ENCODE results near the gene LPIN3. TPM values are rescaled to one million over a fixed set of nuclear protein-coding genes. Genes with fewer than 3 reads are reported as not detected.
A peak's percentile ranks its signal among the peaks of the same experiment; 100 is the strongest.

Gene LPIN3
- 18.5 TPM for total RNA-seq (2021; ENCODE audit: unreplicated experiment)
- 18.1 and 19.9 TPM in 2 replicates for polyA plus RNA-seq (2012)
- Bru-seq, nascent RNA, result percentile 55 among the genes with signal in this experiment
- percentile 55 among the genes with signal in this experiment for BruChase-seq, experiment 1, labeled RNA remaining after a 6-hour chase
- percentile 57 among the genes with signal in this experiment for BruChase-seq, experiment 2, labeled RNA remaining after a 2-hour chase
- long read RNA-seq, partial matches to known transcripts, result 20 of 26 reads
- long read RNA-seq, other reads (novel, unspliced or antisense), result 5 of 26 reads

DNA sequence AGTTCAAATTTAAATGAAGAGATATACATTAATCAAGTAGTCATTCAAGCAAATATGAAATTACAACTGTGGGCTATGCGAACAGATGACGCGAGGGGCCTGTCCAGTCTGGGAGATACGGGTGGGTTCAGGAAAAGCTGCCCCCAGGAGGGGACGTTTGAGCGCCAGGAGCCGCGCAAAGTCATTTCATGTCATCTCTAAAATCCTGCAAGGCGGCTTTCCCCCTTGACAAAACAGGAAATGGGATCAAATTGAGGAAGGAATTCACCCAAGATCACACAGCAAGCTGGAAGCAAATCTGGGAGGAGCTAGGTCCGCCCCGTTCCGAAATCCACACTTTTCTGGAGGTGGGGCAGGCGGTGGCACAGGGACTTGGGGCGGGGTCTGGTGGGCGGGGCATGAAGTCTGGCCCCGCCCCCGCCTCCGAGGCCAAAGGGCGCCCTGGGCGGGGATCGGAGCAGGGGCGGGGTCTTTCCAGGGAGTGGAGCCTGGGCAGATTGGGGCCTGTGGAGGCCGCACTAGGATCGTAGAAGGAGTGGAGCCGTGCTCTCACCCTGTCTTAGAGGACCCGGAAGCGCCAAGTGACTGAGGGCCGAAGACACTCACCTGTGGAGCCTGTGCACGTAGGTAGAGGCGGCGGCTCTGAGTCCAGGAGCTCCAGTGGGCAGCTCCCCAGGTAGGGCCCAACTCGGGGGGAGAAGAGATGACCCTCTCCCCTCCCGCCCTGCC lies at the start of gene LPIN3:
TSS of gene LPIN3 (plus strand) at position 495 of the 729 bp plus-strand sequence. CDS start 4,983 bp downstream, outside the sequence.
- BruUV-seq (replicated peaks), result no TSS peak
- intact Hi-C loops (cut with micrococcal nuclease), result loop anchor here (1.0 to 2.0 kb wide), 5 partner anchors 108 to 372 kb away; no protein-coding TSS in a partner anchor
- ChIA-PET RAD21 (ENCODE audit: low non-redundant PET in 1 of 2, low total read pairs in 2 of 2, uncharacterized antibody in 2 of 2, unreplicated experiment in 2 of 2) (interaction anchor here (0.6 to 1.8 kb wide), 8 partner anchors 29 to 375 kb away, joined by 3 to 17 read pairs (median 6); no protein-coding TSS in a partner anchor), CTCF (interaction anchor here (0.7 to 3.4 kb wide), 22 partner anchors 9 to 461 kb away, joined by 3 to 83 read pairs (median 4); partner anchors contain the start of gene ZHX3), POLR2A (interaction anchor here (1.0 to 1.2 kb wide), 3 partner anchors 76 to 205 kb away, joined by 3 to 4 read pairs (median 4); no protein-coding TSS in a partner anchor)
- Histone ChIP-seq H3K9me2 (ENCODE audit: insufficient read depth) (no peaks in the 10 kb centered on the region), H3K27me3 (ENCODE audit: insufficient read depth, low read length) (no peaks in the 10 kb centered on the region), H3K79me2 (ENCODE audit: insufficient read depth, low read length) (no peaks in the 10 kb centered on the region; the same call in 1 of the 2 replicates), H4K20me1 (ENCODE audit: insufficient read depth) (no peaks in the 10 kb centered on the region), H3K9ac (ENCODE audit: low read length) (peak within 1 kb of the TSS; percentile 67), H3K36me3 (ENCODE audit: control insufficient read depth in 1 of 2, insufficient read depth in 2 of 2, low read length in 2 of 2) (no peaks in the 10 kb centered on the region), H3K4me1 (ENCODE audit: control insufficient read depth in 1 of 2, insufficient read depth in 2 of 2, low read length in 2 of 2) (peaks cover 6 to 21% of the 10 kb centered on the region in 2 experiments; a peak in 3 of 4 replicates), H3K9me3 (ENCODE audit: control insufficient read depth in 1 of 2, insufficient read depth in 1 of 2, low read depth in 1 of 2, low read length in 2 of 2) (no peaks in the 10 kb centered on the region), H3K27ac (ENCODE audit: low read depth, low read length) (peak within 1 kb of the TSS; percentile 42), H3K4me2 (ENCODE audit: low read length) (peak within 1 kb of the TSS; percentile 99), H2AFZ (ENCODE audit: low read depth, low read length, poor library complexity, severe bottlenecking) (peak within 1 kb of the TSS; percentile 96), H3K4me3 (replicated peaks in 1 of 2; ENCODE audit: low read depth in 1 of 2, low read length in 2 of 2) (peak within 1 kb of the TSS; percentile 70 to 74)
- ATAC-seq (peak; percentile 83), DNase-seq (ENCODE audit: low read depth, low spot score) (peak; percentile 84)
- TF ChIP-seq YY1 (IDR thresholded peaks at IDR 0.05; ENCODE audit: extremely low read depth, insufficient replicate concordance, low read depth, low read length) (peak; percentile 27), ZFX (IDR thresholded peaks at IDR 0.05) (peak; percentile 41), EZH2phosphoT487 (IDR thresholded peaks at IDR 0.05; ENCODE audit: borderline replicate concordance) (no peak), POLR2A (IDR thresholded peaks at IDR 0.05; ENCODE audit: borderline replicate concordance, extremely low read depth, insufficient read depth, insufficient read length) (peak; percentile 51), POLR2AphosphoS5 (IDR thresholded peaks at IDR 0.05; ENCODE audit: low read depth, low read length) (peak; percentile 81), ELF1 (IDR thresholded peaks at IDR 0.05; ENCODE audit: borderline replicate concordance, low read depth) (peak; percentile 74; the same call in 1 of the 2 replicates), RAD21 (IDR thresholded peaks at IDR 0.05; ENCODE audit: low read depth) (peak; percentile 65), MAX (IDR thresholded peaks at IDR 0.05) (no peak)
- TF ChIP-seq, protein P1, sequence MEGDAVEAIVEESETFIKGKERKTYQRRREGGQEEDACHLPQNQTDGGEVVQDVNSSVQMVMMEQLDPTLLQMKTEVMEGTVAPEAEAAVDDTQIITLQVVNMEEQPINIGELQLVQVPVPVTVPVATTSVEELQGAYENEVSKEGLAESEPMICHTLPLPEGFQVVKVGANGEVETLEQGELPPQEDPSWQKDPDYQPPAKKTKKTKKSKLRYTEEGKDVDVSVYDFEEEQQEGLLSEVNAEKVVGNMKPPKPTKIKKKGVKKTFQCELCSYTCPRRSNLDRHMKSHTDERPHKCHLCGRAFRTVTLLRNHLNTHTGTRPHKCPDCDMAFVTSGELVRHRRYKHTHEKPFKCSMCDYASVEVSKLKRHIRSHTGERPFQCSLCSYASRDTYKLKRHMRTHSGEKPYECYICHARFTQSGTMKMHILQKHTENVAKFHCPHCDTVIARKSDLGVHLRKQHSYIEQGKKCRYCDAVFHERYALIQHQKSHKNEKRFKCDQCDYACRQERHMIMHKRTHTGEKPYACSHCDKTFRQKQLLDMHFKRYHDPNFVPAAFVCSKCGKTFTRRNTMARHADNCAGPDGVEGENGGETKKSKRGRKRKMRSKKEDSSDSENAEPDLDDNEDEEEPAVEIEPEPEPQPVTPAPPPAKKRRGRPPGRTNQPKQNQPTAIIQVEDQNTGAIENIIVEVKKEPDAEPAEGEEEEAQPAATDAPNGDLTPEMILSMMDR (IDR thresholded peaks at IDR 0.05 in 2 of 3, conservative IDR thresholded peaks at IDR 0.05 in 1 of 3; ENCODE audit: borderline replicate concordance in 1 of 3, insufficient read depth in 1 of 3, low read depth in 2 of 3, low read length in 2 of 3), result 0 out of 6 replicates have a peak, but pooled peaks of 1 of the 3 experiments have one; percentile 10
